Gastroesophageal sphincter (tissue), 3 donors: ENCODE data around the gene SLC40A1.

ENCODE experiments used
- CTCF ChIP-seq, 4 experiments: fragments of 200-600 bp in 2 of 4; fragments of 450-650 bp in 2 of 4; sonication (generic) in 1 of 4; IDR thresholded peaks; one replicate each; pipeline ENCODE4 v1.5.1; 2017 to 2019; ENCODE audit warnings: antibody characterized with exemption in 4 of 4, mild to moderate bottlenecking in 2 of 4, moderate library complexity in 2 of 4
- EP300 ChIP-seq: sonication (generic); formaldehyde crosslinking; IDR thresholded peaks from one replicate; pipeline ENCODE4 v1.6.1; 2017; ENCODE audit warnings: antibody characterized with exemption, mild to moderate bottlenecking
- POLR2A ChIP-seq, 2 donors: fragments of 450-650 bp; IDR thresholded peaks; one replicate each; pipeline ENCODE4 v1.6.1; 2017; ENCODE audit warnings: antibody characterized with exemption in 2 of 2, mild to moderate bottlenecking in 2 of 2, moderate library complexity in 1 of 2
- POLR2AphosphoS5 ChIP-seq: sonication (generic); formaldehyde crosslinking; IDR thresholded peaks from one replicate; pipeline ENCODE4 v1.6.1; 2017; ENCODE audit warnings: antibody characterized with exemption

GRCh38 chr2:189625636-189626035 lies 45.0 kb upstream of the SLC40A1 start:
- TF ChIP-seq CTCF (IDR thresholded peaks at IDR 0.05) (no peak), POLR2A (IDR thresholded peaks at IDR 0.05) (no peak), POLR2AphosphoS5 (no peak), EP300 (no peak)
